GM12878 (cell line): ENCODE measurements around the gene HABP2. TPM values are rescaled to one million over a fixed set of nuclear protein-coding genes. Genes with fewer than 3 reads are reported as not detected.

ENCODE experiments used
- CHD2 ChIP-seq: IDR thresholded peaks from 2 replicates; pipeline ENCODE4 v1.6.1; 2011; ENCODE audit warnings: low read depth, low read length, improper control_type of control experiment, borderline replicate concordance
- FOXK2 ChIP-seq: fragments of 450-650 bp; IDR thresholded peaks from 2 replicates; pipeline ENCODE4 v1.6.1; 2017; ENCODE audit warnings: mild to moderate bottlenecking, moderate library complexity
- GATAD2B ChIP-seq: fragments of 450-650 bp; conservative IDR thresholded peaks from 2 replicates; pipeline ENCODE4 v1.6.1; 2017; ENCODE audit warnings: low read depth, mild to moderate bottlenecking, moderate library complexity
- HDAC2 ChIP-seq: fragments of 200-600 bp; sonication (generic); IDR thresholded peaks from 2 replicates; pipeline ENCODE4 v1.6.1; 2017
- KDM1A ChIP-seq: fragments of 200-600 bp; sonication (generic); IDR thresholded peaks from 2 replicates; pipeline ENCODE4 v1.6.1; 2016; ENCODE audit warnings: borderline replicate concordance
- MEF2B ChIP-seq: fragments of 450-650 bp; IDR thresholded peaks from 2 replicates; pipeline ENCODE4 v1.6.1; 2018; ENCODE audit warnings: mild to moderate bottlenecking, moderate library complexity; ENCODE audit not compliant: partially characterized antibody, poor library complexity, severe bottlenecking
- MTA3 ChIP-seq: IDR thresholded peaks from 2 replicates; pipeline ENCODE4 v1.6.1; 2012; ENCODE audit warnings: low read length, inconsistent platforms, borderline replicate concordance
- ZBED1 ChIP-seq: IDR thresholded peaks from 2 replicates; pipeline ENCODE4 v1.6.1; 2016; ENCODE audit warnings: borderline replicate concordance
- polyA plus RNA-seq, 11 experiments: library from polyadenylated mRNA; depleted of rRNA in 4 of 11; unstranded in 6 of 11; stranded (reverse) in 5 of 11; fragments of >200 nt; fragmentation: Nextera tagmentation in 4 of 11; fragmentation: Illumina TruSeq in 1 of 11; extraction: Ambion mirVana in 4 of 11; extraction: Trizol in 1 of 11; gene quantifications; 1 replicate in 1 of 11; 2 replicates in 10 of 11; pipeline versions ENCODE4 v1.2.1 to v1.2.3, GENCODE V29; 2011 to 2016; ENCODE audit warnings: inconsistent platforms in 2 of 11, missing spikeins in 2 of 11, low read depth in 1 of 11
- total RNA-seq, 4 experiments: library from RNA; depleted of rRNA in 3 of 4; stranded (reverse); fragments of >200 nt in 3 of 4; fragmentation: Illumina TruSeq in 1 of 4; extraction: Trizol in 1 of 4; gene quantifications; 2 replicates each; pipeline versions ENCODE4 v1.2.1 to v1.2.3, GENCODE V29; 2013 to 2021
- TF ChIP-seq, protein P1 (sequence below), 3 experiments: IDR thresholded peaks in 2 of 3; conservative IDR thresholded peaks in 1 of 3; 2 replicates each; pipeline ENCODE4 v1.5.1; 2011; ENCODE audit warnings: low read depth in 3 of 3, low read length in 3 of 3, mild to moderate bottlenecking in 3 of 3, control low read depth in 2 of 3, moderate library complexity in 2 of 3, inconsistent platforms in 1 of 3, mixed read lengths in 1 of 3; ENCODE audit not compliant: control insufficient read depth in 2 of 3, insufficient read depth in 1 of 3; ENCODE audit errors: extremely low read depth in 1 of 3
- TF ChIP-seq, protein P2 (sequence below): fragments of 450-650 bp; IDR thresholded peaks from 2 replicates; pipeline ENCODE4 v1.6.1; 2017; ENCODE audit warnings: mild to moderate bottlenecking
- TF ChIP-seq, protein P3 (sequence below): fragments of 450-650 bp; IDR thresholded peaks from 2 replicates; pipeline ENCODE4 v1.6.1; 2017; ENCODE audit warnings: borderline replicate concordance
- TF ChIP-seq, protein P4 (sequence below): IDR thresholded peaks from 2 replicates; pipeline ENCODE4 v1.6.1; 2012; ENCODE audit warnings: mild to moderate bottlenecking, low read depth, low read length
- TF ChIP-seq, protein P5 (sequence below): IDR thresholded peaks from 2 replicates; pipeline ENCODE4 v1.6.1; 2012; ENCODE audit warnings: low read depth, low read length, improper control_type of control experiment

The HABP2 gene
- total and polyA plus RNA-seq, 10 of the 15 experiments (the other 5 are each of a cell fraction or from before 2014, with no cell fraction given) = 0.13 TPM; not detected in 9

DNA sequence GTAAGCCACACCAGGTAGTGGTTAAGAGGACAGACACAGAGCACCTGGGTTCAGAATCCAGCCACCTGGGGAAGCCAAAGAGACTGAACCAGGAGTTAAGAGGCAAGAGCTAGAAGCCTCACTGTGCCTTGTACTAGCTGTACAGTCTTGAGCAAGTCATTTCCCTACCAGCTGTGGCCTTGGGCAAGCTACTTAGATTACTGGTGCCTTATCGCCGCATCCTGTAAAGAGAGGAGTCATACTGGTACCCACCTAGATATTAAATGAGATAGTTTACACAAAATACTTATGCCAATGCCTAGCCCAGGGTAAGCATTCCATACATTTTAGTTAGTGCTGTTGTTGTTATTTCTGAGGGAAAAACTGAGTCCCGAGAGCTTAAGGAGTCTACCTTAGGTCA is 47.7 kb downstream of the HABP2 start (continued):
- TF ChIP-seq, protein P1, sequence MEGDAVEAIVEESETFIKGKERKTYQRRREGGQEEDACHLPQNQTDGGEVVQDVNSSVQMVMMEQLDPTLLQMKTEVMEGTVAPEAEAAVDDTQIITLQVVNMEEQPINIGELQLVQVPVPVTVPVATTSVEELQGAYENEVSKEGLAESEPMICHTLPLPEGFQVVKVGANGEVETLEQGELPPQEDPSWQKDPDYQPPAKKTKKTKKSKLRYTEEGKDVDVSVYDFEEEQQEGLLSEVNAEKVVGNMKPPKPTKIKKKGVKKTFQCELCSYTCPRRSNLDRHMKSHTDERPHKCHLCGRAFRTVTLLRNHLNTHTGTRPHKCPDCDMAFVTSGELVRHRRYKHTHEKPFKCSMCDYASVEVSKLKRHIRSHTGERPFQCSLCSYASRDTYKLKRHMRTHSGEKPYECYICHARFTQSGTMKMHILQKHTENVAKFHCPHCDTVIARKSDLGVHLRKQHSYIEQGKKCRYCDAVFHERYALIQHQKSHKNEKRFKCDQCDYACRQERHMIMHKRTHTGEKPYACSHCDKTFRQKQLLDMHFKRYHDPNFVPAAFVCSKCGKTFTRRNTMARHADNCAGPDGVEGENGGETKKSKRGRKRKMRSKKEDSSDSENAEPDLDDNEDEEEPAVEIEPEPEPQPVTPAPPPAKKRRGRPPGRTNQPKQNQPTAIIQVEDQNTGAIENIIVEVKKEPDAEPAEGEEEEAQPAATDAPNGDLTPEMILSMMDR (IDR thresholded peaks at IDR 0.05 in 2 of 3, conservative IDR thresholded peaks at IDR 0.05 in 1 of 3; ENCODE audit: control insufficient read depth in 2 of 3, extremely low read depth in 1 of 3, insufficient read depth in 1 of 3, low read depth in 3 of 3, low read length in 3 of 3) = no peak
- no peak for TF ChIP-seq GATAD2B
- TF ChIP-seq, protein P2, sequence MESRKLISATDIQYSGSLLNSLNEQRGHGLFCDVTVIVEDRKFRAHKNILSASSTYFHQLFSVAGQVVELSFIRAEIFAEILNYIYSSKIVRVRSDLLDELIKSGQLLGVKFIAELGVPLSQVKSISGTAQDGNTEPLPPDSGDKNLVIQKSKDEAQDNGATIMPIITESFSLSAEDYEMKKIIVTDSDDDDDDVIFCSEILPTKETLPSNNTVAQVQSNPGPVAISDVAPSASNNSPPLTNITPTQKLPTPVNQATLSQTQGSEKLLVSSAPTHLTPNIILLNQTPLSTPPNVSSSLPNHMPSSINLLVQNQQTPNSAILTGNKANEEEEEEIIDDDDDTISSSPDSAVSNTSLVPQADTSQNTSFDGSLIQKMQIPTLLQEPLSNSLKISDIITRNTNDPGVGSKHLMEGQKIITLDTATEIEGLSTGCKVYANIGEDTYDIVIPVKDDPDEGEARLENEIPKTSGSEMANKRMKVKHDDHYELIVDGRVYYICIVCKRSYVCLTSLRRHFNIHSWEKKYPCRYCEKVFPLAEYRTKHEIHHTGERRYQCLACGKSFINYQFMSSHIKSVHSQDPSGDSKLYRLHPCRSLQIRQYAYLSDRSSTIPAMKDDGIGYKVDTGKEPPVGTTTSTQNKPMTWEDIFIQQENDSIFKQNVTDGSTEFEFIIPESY = no peak
- no peak for TF ChIP-seq CHD2
- TF ChIP-seq, protein P3, sequence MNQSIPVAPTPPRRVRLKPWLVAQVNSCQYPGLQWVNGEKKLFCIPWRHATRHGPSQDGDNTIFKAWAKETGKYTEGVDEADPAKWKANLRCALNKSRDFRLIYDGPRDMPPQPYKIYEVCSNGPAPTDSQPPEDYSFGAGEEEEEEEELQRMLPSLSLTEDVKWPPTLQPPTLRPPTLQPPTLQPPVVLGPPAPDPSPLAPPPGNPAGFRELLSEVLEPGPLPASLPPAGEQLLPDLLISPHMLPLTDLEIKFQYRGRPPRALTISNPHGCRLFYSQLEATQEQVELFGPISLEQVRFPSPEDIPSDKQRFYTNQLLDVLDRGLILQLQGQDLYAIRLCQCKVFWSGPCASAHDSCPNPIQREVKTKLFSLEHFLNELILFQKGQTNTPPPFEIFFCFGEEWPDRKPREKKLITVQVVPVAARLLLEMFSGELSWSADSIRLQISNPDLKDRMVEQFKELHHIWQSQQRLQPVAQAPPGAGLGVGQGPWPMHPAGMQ = no peak
- TF ChIP-seq FOXK2 = no peak
- TF ChIP-seq ZBED1 = no peak
- no peak for TF ChIP-seq MTA3
- no peak for TF ChIP-seq MEF2B
- TF ChIP-seq HDAC2 = no peak
- TF ChIP-seq, protein P4, sequence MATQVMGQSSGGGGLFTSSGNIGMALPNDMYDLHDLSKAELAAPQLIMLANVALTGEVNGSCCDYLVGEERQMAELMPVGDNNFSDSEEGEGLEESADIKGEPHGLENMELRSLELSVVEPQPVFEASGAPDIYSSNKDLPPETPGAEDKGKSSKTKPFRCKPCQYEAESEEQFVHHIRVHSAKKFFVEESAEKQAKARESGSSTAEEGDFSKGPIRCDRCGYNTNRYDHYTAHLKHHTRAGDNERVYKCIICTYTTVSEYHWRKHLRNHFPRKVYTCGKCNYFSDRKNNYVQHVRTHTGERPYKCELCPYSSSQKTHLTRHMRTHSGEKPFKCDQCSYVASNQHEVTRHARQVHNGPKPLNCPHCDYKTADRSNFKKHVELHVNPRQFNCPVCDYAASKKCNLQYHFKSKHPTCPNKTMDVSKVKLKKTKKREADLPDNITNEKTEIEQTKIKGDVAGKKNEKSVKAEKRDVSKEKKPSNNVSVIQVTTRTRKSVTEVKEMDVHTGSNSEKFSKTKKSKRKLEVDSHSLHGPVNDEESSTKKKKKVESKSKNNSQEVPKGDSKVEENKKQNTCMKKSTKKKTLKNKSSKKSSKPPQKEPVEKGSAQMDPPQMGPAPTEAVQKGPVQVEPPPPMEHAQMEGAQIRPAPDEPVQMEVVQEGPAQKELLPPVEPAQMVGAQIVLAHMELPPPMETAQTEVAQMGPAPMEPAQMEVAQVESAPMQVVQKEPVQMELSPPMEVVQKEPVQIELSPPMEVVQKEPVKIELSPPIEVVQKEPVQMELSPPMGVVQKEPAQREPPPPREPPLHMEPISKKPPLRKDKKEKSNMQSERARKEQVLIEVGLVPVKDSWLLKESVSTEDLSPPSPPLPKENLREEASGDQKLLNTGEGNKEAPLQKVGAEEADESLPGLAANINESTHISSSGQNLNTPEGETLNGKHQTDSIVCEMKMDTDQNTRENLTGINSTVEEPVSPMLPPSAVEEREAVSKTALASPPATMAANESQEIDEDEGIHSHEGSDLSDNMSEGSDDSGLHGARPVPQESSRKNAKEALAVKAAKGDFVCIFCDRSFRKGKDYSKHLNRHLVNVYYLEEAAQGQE = no peak
- TF ChIP-seq, protein P5, sequence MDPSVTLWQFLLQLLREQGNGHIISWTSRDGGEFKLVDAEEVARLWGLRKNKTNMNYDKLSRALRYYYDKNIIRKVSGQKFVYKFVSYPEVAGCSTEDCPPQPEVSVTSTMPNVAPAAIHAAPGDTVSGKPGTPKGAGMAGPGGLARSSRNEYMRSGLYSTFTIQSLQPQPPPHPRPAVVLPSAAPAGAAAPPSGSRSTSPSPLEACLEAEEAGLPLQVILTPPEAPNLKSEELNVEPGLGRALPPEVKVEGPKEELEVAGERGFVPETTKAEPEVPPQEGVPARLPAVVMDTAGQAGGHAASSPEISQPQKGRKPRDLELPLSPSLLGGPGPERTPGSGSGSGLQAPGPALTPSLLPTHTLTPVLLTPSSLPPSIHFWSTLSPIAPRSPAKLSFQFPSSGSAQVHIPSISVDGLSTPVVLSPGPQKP = no peak
- TF ChIP-seq KDM1A = no peak
